Stomach (tissue), 4 donors: ENCODE results near the gene CDH2.

Experiments
- CTCF ChIP-seq, 7 experiments: fragments of 450-650 bp in 4 of 7; fragments of 200-600 bp in 3 of 7; sonication (generic) in 3 of 7; IDR thresholded peaks; one replicate each; pipeline ENCODE4 v1.5.1; 2016 to 2019; ENCODE audit warnings: antibody characterized with exemption in 7 of 7, control low read depth in 2 of 7, mild to moderate bottlenecking in 1 of 7
- EP300 ChIP-seq: sonication (generic); formaldehyde crosslinking; IDR thresholded peaks from one replicate; pipeline ENCODE4 v1.6.1; 2017; ENCODE audit warnings: antibody characterized with exemption
- POLR2A ChIP-seq, 4 donors: fragments of 450-650 bp; IDR thresholded peaks; one replicate each; pipeline ENCODE4 v1.6.1; 2016; ENCODE audit warnings: antibody characterized with exemption in 4 of 4, control low read depth in 2 of 4, mild to moderate bottlenecking in 1 of 4, moderate library complexity in 1 of 4
- POLR2AphosphoS5 ChIP-seq, 3 donors: sonication (generic); formaldehyde crosslinking; IDR thresholded peaks; one replicate each; pipeline ENCODE4 v1.6.1; 2016; ENCODE audit warnings: antibody characterized with exemption in 3 of 3

- TF ChIP-seq CTCF (IDR thresholded peaks at IDR 0.05) (no peak), POLR2A (IDR thresholded peaks at IDR 0.05) (no peak), POLR2AphosphoS5 (IDR thresholded peaks at IDR 0.05) (no peak), EP300 (no peak)
These were observed 24.2 kb downstream of the CDH2 start for GRCh38 chr18:28152754-28153153.
